Fibroblast of villous mesenchyme (primary cell): ENCODE results near the gene DST. TPM values are rescaled to one million over a fixed set of nuclear protein-coding genes. Genes with fewer than 3 reads are reported as not detected.

Experiments used
- DNase-seq: peaks from one replicate; pipeline ENCODE4 v3.0.0-alpha.2; 2010; ENCODE audit warnings: low read depth
- H3K4me3 ChIP-seq: 2 replicates; pipeline ENCODE4 v1.5.1; 2011; ENCODE audit warnings: low read depth, mild to moderate bottlenecking, low read length
- total RNA-seq: library from RNA; depleted of rRNA; stranded (reverse); fragments of >200 nt; gene quantifications from 2 replicates; pipeline ENCODE4 v1.2.3, GENCODE V29; 2012
- TF ChIP-seq, protein P1 (sequence below): IDR thresholded peaks from 2 replicates; pipeline ENCODE4 v1.5.1; 2012; ENCODE audit warnings: low read depth, mild to moderate bottlenecking, low read length; ENCODE audit not compliant: insufficient read depth

DST gene
- total RNA-seq, 1 donor = 509 TPM

- no peak overlapping the region for H3K4me3 ChIP-seq
- no peak for DNase-seq
- TF ChIP-seq, protein P1, sequence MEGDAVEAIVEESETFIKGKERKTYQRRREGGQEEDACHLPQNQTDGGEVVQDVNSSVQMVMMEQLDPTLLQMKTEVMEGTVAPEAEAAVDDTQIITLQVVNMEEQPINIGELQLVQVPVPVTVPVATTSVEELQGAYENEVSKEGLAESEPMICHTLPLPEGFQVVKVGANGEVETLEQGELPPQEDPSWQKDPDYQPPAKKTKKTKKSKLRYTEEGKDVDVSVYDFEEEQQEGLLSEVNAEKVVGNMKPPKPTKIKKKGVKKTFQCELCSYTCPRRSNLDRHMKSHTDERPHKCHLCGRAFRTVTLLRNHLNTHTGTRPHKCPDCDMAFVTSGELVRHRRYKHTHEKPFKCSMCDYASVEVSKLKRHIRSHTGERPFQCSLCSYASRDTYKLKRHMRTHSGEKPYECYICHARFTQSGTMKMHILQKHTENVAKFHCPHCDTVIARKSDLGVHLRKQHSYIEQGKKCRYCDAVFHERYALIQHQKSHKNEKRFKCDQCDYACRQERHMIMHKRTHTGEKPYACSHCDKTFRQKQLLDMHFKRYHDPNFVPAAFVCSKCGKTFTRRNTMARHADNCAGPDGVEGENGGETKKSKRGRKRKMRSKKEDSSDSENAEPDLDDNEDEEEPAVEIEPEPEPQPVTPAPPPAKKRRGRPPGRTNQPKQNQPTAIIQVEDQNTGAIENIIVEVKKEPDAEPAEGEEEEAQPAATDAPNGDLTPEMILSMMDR = no peak
Measured at GRCh38 chr6:56495654-56496053, 147.0 kb downstream of the DST start.

- TF ChIP-seq, protein P1 = no peak
- peak; percentile 11 for DNase-seq
- no peak overlapping the region for H3K4me3 ChIP-seq
Measured at GRCh38 chr6:56491606-56492328, 150.9 kb downstream of the DST start.

GRCh38 chr6:56490993-56491392 is 151.7 kb downstream of the DST start:
- peak; percentile 30 for DNase-seq
- TF ChIP-seq, protein P1 = no peak

DNA sequence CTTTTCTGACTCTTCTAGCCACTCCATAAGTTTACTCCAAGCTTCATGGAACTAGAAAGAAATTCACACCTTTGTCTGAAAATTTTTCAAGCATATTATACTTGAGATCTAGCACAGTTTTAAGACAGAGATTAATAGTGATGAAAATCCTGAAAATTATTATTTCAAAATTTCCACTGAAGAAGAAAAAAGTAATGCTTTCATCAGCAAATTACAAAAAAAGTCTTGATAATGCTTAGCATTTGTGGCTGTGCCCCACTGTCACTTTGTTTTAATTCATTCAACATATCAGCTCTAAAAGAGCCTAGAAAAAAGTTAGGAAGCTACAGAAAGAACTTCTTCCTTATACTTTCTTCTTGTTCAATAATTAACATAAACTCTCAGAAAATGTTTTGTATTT is 153.1 kb downstream of the DST start:
- DNase-seq = no peak
- TF ChIP-seq, protein P1 = no peak
- no peak overlapping the region for H3K4me3 ChIP-seq

More at GRCh38 chr6:56490993-56491392, 151.7 kb downstream of the DST start:
- H3K4me3 ChIP-seq = no peak overlapping the region

GRCh38 chr6:56488281-56488680 is 154.4 kb downstream of the DST start:
- TF ChIP-seq, protein P1 = no peak
- no peak for DNase-seq

DNA sequence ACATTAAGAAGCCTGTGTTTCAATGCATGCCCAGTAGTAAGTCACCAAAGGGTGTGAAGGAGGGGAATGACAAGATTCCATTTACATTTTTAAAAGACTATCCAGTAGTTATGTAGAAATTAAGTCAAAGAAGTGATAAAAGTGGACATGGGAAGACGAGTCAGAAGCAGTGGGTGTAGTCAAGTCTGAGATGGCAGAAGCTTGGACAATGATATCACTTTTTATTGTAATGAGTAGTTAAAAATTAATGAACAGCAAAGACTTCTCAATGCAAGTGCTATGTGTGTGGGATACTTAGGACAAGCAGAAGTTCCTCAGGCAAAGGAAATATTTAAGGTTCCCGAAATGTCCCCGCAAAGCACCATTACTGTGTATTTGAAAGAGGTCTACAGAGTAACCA is 156.0 kb downstream of the DST start:
- no peak for DNase-seq
- H3K4me3 ChIP-seq = no peak overlapping the region
- TF ChIP-seq, protein P1 = no peak

More at GRCh38 chr6:56488281-56488680, 154.4 kb downstream of the DST start:
- H3K4me3 ChIP-seq = no peak overlapping the region

DNA sequence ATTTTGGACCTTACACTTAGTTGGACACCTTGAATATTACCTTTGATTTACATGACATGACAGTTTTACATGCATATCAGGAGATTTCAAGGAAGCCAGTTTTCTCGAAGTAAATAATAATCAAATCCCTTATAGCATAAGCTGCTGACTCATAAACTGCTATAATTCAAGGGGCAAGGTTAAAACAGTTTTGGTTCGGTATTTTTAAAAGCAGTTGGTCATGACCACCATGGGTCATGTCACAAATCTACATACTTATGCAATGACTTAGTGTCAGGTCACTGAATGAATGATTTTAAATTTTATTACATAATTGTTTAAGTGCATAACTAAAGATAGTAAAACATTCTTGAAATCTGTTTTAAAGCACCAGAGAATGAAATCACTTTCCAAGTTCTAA is 158.0 kb downstream of the DST start:
- TF ChIP-seq, protein P1 = no peak
- peak; percentile 34 for DNase-seq
- H3K4me3 ChIP-seq = no peak overlapping the region
